ENCODE data around the gene NT5M.

NT5M gene

GRCh38 chr17:17303847-17304490 lies 796 bp downstream of the NT5M start:
- DNase-seq, result no peak

- no peak for DNase-seq
Observed at GRCh38 chr17:17304521-17304985, 1.4 kb downstream of the NT5M start.

DNA sequence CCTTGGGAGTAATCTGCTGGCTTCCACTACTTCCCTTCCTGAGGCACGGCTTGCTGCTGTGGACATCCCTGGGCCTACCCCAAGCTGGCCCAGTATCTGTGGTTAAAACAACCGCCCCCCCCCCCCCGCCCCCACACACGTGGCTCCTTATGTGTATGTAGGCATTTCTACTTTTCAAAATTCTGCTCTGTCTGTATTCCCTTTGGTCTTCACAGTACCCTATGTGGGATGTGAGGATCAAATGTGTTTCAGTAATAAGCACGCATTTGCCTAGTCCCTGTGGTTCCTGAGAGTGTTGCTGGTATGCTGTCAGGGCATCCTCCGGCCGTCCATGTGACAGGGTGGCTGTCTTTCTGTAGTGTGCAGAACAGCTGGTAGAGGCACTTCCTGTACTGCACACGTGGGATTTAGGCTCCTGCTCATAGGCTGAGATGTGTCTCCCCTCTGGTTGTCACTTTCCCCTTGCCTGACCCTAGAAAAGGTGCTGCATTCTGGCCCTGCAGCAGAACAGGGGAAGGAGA lies 2.2 kb downstream of the NT5M start:
- peak; percentile 30 for DNase-seq

DNA sequence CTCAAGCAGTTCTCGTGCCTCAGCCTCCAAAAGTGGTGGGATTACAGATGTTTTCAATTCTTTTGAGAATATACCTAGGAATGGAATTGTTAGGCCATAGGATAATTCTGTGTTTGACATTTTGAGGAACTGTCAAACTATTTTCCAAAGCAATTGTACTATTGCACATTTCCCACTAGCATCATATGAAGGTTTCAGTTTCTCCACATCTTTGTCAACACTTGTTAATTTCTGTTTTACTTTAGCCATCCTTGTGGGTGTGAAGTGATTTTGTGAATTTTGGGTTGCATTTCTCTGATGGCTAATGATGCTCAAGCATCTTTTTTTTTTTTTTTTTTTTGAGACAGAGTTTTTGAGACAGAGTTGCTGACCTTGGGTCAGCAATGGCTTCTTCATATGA lies 6.2 kb downstream of the NT5M start:
- no peak for DNase-seq

DNA sequence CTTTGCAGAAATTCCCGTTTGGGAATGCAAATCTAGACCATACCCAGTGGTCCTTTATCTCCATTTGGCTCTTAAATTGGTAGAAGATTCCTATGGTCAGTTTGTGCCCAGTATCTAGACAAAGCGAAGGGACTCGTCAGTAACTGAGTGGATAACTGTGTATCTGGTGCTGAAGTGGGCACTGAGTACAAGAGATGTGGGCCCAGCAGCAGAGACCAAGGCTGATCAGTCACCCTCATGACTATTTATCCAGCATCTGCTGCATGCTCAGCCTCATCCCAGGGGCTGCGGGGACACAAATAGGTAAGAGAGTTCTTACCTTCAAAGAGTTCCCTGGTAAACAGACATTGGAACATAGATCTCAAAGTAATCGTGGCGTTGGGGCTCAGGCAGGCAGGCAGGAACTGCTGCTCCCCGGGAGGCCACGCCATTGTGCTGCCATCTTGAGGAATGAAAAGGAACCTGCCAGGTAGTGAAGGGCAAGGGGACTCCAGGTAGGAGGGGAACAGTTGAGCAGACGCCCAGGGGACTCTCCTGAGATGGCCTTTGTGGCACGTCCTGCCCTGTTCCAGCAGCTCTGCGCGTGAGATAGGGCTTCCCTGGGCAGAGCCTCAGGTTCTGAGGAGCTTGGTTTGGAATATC lies 10.3 kb downstream of the NT5M start:
- DNase-seq, result peak; percentile 26

GRCh38 chr17:17314501-17315071 lies 11.4 kb downstream of the NT5M start:
- DNase-seq, result no peak

- no peak for DNase-seq
Observed at GRCh38 chr17:17315142-17315821, 12.1 kb downstream of the NT5M start.

GRCh38 chr17:17320188-17320910 lies 17.2 kb downstream of the NT5M start:
- no peak for DNase-seq

GRCh38 chr17:17320911-17321220 lies 17.7 kb downstream of the NT5M start:
- DNase-seq, result no peak

DNA sequence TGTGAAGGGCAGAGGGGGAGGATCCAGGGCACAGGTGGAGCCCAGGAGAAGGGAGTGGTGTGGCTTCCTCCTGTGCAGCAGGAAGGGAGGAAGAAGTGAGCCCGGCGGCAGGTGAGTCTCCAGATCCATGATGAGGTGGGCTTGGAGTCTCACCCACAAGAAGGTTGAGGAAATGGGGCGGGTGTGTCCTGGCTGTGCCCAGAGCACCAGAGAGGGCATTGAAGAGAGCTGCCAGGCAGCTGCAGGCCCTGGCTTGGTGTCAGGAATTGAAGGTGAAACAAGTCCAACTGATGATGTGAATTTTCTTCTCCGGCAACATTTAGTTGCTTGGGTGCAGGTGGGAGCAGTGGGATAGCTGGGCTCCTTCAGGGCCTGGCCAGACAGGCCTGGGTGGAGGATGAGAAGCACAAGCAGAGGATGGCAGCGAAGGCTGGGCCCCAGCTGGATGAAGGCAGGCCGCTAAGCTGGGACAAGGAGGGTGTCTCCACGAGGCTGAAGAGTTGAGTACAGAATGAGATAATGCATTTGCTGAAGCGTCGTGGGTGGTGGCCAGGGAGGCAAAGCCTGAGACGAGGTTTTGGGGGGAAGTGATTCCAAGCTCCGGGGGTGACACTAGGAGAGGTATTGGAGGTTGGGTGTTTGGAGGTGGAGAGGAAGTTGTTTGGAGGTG lies 18.3 kb downstream of the NT5M start:
- DNase-seq, result no peak

DNA sequence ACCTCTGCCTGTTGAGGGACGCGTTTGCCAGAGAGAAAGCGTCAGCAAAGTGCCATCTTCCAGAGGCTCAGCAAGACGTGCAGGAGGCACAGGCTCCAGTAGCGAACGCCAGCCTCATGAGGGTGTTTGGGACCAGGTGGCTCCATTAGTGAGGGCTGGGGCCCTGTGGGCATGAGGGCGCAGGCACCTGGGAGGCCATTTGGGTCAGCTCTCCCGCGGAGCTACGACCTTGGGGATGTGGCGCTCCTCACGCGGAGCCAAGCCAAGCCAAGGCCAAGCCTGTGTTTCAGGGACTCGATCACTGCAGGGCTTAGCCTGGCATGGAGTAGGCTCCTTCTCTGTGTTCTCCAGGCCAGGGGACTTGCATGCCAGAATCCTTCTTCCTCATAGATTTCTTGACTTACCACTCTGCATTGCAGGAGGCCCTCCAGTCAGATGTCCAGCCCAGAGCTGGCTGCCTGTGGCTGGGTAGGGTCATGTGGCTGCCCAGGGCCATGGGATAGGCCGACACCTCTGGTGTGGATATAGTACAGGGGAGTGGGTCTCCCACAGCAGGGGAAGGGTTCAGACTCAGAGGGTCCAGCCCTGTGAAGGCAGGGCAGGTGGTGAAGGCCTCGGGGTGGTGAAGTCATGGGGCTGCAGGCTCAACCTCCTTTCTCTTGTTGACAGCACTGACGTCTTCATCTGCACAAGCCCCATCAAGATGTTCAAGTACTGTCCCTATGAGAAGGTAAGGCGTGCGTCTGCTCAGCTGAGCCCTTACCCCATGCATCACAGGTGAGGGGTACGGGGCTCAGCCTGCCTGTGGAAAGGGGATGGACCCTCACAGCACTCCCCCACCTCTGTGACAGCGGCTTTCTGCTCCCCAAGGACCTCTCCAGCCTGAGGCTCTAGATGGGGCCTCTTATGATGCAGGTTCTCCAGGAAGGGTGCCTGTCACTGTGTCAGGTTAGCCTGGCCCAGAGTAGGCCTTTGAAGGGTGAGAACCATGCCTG lies 19.6 kb downstream of the NT5M start:
- DNase-seq, result no peak

- no peak for DNase-seq
Observed at GRCh38 chr17:17324616-17325015, 21.4 kb downstream of the NT5M start.

DNA sequence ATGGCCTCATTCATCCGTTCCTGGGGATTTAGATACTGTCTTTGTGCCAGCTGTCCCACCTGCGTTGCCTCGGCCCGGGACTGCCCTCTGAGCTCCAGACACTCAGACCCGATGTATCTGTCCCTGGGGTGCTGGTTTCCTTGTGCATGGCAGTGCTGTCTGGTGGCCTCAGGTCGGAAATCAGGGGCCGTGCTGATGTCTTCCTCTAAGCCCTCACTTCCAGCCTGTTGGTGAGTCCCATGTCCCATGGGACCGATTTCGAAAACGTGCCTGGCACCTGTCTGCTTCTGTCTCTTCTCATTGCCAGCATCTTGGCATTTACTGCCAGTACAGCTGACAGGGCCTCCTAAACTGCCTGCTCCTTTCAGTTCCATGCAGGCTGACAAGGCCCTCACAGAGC lies 22.1 kb downstream of the NT5M start:
- DNase-seq, result no peak

DNA sequence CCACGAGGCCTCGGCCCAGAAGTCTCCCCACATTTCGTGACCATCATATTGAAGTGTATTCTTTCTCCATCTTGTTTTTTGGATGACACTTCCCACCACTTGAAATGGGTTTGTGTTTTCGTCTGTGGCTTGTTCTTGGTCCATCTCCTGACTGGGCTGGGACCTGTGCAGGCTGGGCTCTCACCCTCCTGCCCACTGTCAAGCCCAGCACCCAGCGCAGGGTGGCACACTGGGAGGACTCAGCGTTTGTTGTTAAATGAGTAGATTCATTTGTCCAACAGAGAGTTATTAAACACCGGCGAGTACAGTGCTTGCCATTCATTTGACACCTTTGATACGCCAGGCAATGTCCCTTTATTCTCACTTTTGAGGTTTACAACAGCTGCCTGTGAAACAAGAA lies 22.6 kb downstream of the NT5M start:
- no peak for DNase-seq

DNA sequence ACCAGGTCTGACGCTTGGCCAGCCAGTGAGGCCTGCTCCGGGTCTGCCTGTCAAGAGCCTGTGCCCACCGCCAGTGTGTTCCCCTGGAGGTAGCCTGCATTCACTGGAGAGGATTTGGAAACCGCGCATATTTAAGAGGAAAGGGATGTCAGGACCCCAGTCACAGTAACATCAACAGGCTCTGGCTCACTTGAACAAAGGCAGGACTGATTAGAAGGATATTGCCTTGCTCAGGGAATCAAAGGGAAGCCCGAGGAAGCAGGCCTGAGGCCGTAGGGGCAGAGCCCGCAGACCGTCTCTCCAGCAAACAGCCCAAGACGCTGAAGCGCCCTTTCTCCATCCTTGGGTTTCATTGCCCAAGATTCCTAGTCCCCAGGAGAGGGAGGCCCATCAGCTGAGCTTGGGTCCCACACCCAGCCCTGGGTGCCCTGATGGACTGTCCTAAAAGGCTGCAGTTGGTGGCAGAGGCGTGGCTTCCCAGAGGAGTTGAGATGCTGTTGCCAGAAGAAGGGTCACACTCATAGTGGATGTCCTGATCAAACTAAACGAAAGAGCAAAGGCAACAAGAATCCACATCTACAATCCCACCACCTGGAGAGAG lies 23.2 kb downstream of the NT5M start:
- no peak for DNase-seq

- DNase-seq, result no peak
Observed at GRCh38 chr17:17328251-17328650, 25.1 kb downstream of the NT5M start.

DNA sequence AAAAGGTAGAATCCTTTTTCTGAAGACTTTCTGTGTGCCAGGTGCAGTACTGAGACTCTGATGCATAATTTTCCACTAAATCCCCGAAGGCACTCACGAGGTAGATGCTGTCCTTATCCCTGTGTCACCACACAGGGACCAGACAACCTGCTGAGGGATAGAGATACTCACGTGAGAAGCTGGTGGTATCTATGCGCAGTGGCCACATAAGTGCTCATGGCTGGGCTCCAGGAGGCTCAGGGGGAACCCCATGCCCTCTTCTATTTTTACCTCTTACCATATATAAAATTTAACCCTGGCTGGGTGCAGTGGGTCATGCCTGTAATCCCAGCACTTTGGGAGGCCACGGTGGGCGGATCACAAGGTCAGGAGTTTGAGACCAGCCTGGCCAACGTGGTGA lies 38.3 kb downstream of the NT5M start:
- no peak for DNase-seq

DNA sequence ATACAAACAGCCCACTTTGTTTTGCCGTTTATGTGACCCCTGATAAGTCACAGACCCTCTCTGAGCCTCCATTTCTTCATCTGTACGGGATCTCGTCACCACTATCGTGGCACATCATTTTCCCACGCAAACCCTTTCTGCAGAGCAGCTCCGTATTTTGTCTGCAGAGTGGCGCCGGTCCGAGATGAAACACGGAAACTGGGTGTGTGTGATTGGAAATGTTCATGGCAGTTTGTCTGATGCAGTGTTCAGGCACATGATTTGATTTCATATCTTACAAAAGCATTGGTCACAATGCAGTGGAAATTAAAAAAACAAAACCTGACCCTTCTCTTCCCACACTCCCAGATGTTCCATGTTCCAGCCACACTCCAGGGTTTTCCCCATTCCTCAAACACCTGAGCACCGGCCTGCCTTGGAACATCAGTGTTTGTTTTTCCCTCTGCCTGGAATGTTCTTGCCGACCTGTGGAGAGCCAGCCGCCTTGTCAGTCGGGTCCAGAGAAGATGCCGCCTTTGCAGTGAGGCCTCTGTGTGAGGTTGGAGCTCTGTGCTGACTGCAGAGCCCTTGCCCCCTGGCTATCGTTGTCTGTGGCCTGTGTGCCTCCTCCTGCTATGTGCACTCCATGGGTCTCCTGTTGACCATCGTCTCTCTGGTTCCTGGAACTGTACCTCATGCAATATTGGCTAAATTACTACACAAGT lies 39.2 kb downstream of the NT5M start:
- no peak for DNase-seq

GRCh38 chr17:17343160-17343735 lies 40.1 kb downstream of the NT5M start:
- no peak for DNase-seq

Data from fibroblast of skin of right quadriceps (primary cell).